Sigmoid colon (tissue), 4 donors: ENCODE results near the gene ADCY3.

ENCODE experiments used
- EP300 ChIP-seq, 4 donors: sonication (generic); formaldehyde crosslinking; IDR thresholded peaks; one replicate each; pipeline ENCODE4 v1.6.1; 2017; ENCODE audit warnings: antibody characterized with exemption in 4 of 4
- POLR2AphosphoS5 ChIP-seq, 4 donors: sonication (generic); formaldehyde crosslinking; IDR thresholded peaks; one replicate each; pipeline ENCODE4 v1.6.1; 2017; ENCODE audit warnings: antibody characterized with exemption in 4 of 4
- TF ChIP-seq, protein P1 (sequence below), 4 experiments: fragments of 450-650 bp in 3 of 4; fragments of 200-600 bp in 1 of 4; IDR thresholded peaks; one replicate each; pipeline ENCODE4 v1.5.1; 2016 to 2019; ENCODE audit warnings: antibody characterized with exemption in 4 of 4, mild to moderate bottlenecking in 3 of 4, moderate library complexity in 2 of 4

DNA sequence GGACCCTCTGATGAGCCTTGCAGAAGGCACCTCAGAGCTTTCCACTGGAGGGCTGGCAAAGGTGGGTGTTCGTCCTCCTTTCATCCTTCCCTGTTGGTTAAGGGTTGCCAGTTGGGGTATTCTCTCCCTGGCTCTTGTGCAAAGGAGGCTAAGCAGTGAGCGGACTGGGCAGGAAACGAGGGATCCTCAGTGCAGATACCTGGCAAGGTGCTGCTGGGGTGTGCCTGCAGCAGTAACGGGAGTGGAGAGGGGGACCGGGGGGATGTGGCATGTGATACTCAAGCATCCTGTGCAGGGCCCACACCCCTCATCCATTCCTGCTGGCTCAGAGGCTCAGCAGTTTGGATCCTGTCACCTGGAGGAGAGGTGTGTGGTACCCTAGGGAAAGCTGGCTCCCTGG lies 4.2 kb upstream of the ADCY3 start:
- TF ChIP-seq, protein P1, sequence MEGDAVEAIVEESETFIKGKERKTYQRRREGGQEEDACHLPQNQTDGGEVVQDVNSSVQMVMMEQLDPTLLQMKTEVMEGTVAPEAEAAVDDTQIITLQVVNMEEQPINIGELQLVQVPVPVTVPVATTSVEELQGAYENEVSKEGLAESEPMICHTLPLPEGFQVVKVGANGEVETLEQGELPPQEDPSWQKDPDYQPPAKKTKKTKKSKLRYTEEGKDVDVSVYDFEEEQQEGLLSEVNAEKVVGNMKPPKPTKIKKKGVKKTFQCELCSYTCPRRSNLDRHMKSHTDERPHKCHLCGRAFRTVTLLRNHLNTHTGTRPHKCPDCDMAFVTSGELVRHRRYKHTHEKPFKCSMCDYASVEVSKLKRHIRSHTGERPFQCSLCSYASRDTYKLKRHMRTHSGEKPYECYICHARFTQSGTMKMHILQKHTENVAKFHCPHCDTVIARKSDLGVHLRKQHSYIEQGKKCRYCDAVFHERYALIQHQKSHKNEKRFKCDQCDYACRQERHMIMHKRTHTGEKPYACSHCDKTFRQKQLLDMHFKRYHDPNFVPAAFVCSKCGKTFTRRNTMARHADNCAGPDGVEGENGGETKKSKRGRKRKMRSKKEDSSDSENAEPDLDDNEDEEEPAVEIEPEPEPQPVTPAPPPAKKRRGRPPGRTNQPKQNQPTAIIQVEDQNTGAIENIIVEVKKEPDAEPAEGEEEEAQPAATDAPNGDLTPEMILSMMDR (IDR thresholded peaks at IDR 0.05), result no peak
- TF ChIP-seq POLR2AphosphoS5 (IDR thresholded peaks at IDR 0.05), result no peak
- no peak for TF ChIP-seq EP300 (IDR thresholded peaks at IDR 0.05)
